ENCODE results near the gene NINJ2.
A peak's percentile ranks its signal among the peaks of the same experiment; 100 is the strongest.

The NINJ2 gene

GRCh38 chr12:612293-612692 is 51.0 kb downstream of the NINJ2 start:
- DNase-seq, result no peak

- DNase-seq, result peak; percentile 75
Observed at GRCh38 chr12:611721-612120, 51.5 kb downstream of the NINJ2 start.

GRCh38 chr12:608921-609320 is 54.3 kb downstream of the NINJ2 start:
- no peak for DNase-seq

GRCh38 chr12:608413-608812 is 54.8 kb downstream of the NINJ2 start:
- no peak for DNase-seq

GRCh38 chr12:607541-608001 is 55.7 kb downstream of the NINJ2 start:
- no peak for DNase-seq

DNA sequence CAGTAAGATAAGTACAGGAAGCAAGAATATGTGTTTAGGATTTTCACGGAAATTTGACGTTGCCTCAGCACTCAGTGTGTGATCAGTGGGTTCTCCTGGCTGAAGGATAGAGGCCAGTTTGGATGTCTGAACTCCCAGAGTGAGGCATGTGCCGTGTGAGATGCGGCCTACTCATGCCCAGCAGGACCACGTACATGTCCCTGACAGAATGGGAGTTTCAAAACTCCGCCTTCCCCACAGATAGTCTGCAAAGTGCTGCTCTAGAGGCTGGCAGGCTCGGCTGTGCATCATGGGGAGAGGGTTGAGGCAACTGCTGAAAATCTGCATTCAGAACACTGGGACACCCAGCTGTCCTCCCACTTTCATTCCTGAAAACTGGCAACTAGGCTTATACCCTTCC is 58.3 kb downstream of the NINJ2 start:
- no peak for DNase-seq

- no peak for DNase-seq
Observed at GRCh38 chr12:602700-603068, 60.6 kb downstream of the NINJ2 start.

GRCh38 chr12:601976-602699 is 61.1 kb downstream of the NINJ2 start:
- DNase-seq, result no peak

DNA sequence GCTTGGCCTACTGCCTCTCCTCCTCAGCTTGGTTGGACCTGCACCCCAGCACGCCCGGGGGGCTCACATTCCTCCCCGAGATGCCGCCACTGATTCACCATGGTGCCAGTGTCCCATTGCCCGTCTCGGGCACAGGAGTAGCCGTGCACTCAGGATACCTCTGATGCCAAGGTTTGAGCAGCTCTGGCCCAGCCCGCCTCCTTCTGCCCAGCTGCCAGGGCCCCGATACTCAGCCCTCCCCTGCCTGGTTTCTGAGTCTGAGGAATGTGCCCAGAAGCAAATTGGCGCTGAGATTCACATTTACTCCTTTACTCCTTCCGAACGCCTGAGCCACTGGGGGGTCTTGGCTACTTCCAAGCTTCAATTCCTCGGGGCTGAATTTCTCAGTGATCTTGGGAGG is 63.5 kb downstream of the NINJ2 start:
- DNase-seq, result no peak

GRCh38 chr12:597926-598568 is 65.2 kb downstream of the NINJ2 start:
- no peak for DNase-seq

- peak; percentile 40 for DNase-seq
Observed at GRCh38 chr12:593396-594270, 69.6 kb downstream of the NINJ2 start.

- DNase-seq, result no peak
Observed at GRCh38 chr12:592024-592505, 71.2 kb downstream of the NINJ2 start.

DNA sequence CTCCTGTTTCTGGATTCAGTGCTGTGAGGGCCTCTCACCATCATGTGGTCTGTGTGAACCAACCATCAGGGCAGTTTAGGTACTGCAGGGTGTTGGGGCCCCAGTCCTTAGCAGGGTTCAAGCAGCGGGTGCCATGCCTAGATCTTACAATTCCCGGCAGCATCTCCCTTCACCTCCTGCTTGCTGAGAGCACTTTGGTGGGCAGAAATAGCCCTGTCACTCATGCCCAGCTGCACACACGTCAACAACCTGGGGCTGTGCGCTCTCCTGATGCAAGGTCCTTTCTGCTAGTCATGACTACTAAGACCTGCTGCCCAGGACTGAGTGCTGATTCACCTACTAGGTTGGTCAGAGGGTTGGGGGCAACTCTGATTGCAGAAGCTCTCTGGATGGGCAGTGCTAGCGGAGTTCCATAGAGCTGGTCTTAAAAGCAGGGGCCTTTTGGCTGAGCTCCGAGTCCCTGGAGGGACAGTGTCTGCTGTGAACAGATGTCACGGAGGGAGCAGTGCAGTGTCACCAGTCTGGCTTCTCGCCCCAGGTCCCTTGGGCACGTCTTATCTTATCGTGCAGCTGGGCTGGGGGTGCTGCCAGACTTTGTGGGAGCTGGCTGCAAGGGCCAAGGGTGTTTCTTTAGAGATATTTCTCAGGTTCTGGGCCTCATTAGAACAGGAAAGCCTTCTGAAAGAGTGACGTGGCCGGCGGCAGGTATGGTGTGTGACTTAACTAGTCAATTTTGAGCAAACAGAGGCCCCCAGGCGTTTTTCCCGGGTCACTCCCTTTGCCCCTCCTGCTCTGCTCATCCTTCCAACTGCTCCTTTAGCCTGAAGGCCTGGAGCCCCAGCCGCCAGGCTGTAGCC is 71.8 kb downstream of the NINJ2 start:
- DNase-seq, result no peak

DNA sequence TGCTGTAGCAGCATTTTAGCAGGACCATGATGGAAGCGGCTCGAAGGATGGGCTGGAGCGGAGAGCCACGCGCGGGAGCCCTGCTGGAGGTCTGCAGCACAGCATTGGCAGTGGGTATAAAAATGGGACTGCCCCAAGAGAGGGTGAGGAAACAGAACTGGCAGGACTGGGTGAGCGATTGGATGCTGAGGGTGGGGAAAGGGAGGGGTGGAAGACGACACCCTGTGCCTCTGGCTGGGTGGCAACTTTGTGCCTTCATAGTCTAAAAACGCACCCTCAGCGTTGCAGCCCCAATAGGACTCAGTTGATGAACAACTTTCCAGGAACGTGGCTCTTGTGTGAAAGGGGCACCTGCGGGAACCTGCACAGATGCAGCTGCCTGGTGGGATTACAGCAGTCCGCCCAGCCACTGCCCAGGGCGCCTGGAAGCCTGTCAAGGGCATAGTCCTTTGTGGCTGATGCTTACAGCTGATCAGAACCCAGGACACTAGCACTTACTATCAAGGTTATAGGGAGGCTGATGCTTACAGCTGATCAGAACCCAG is 73.0 kb downstream of the NINJ2 start:
- DNase-seq, result no peak

DNA sequence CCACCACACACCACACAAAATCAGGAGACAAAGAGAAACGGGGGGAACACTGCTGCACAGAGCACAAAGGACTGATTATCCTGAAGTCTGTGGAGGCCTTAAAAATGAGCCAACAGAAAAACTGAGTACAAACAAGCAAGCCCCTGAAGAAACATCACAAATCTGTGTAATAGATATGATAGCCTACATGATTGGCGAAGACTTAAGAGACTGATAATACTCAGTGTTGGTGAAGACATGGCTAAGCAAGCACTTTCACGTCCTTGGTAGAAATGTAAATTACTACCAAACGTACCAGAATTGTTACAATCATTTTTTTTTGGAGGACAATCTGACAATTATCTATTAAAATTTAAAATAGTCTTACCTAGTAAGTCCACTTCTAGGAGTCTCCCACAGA is 74.6 kb downstream of the NINJ2 start:
- DNase-seq, result no peak

GRCh38 chr12:588024-588322 is 75.3 kb downstream of the NINJ2 start:
- DNase-seq, result no peak

- no peak for DNase-seq
Observed at GRCh38 chr12:587132-588023, 75.9 kb downstream of the NINJ2 start.

DNA sequence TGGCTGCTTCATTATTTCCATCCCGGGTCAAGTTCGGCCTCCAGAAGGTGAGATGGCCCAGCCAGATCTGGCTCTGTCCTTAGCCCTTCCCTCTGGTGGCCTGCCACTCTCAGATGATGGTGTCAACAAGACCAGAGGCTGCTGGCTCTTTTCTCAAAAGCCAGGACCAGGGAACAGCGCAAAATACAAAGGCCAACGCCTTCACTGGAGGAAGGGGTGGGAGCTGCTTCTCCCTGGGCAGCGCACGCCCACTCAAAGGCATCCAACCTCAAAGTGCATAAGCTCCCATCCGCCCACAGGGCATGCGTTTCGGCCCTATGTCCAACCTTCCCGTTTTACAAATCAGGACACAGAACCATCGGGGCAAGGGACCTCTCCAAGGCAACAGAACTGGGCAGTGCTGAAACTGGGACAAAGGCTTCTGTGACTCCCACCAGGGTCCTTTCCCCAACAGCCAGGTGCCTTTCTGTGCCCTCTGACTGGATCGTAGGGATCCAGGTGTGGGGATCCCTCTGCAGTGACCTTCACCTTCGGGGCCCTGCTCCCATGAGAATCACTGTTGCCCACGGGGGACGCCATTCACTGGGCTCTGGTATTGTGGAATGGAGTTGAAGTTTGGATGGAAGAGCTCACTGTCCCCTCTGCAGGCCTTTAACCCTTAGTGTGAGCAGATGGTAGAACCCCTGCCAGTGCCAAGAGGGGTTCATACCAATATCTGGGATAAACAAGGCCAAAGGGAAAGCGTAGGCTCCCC is 76.8 kb downstream of the NINJ2 start:
- DNase-seq, result no peak

DNA sequence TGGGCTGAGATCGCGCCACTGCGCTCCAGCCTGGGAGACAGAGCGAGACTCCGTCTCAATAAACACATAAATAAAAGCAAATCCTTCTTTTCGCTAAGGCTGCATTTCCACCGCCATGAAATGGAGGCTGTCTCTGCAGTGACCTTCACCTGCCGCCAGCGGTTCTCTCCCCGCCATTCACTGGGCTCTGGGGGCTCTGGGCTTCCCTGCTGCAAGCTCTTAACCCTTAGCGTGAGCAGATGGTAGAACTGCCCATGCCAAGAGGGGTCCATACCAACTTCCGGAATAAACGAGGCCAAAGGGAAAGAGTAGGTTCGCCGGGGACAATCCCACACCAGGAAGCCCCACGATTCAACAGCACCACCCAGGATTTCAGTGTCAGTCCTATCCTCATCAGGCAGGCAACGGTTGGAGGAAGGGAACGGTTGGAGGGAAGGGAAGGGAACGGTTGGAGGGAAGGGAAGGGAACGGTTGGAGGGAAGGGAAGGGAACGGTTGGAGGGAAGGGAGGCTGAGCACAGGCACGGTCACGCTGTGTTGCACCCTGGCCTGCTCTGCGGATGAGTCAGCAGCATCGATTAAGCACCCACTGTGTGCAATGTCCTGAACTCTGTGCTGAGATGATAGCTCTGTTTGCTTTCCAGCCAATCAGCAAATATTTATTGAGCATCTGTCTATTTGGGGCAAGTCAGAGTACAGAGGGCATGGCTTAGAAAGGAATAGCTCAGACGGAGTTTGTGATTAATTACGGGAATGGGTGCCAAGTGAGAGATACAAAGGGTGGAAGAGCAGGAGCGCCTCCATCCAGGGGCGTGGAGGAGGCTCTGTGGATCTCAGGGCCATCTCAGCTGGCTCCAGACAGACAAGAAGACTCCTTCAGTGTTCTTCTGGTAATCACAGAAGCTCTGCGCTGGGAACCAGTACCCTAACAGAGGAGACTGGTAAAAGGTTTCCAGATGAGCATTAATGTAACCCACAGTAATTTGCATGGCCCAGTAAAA is 77.9 kb downstream of the NINJ2 start:
- DNase-seq, result no peak
